ENCODE results near the gene MCM3AP.
A peak's percentile ranks its signal among the peaks of the same experiment; 100 is the strongest.
"Not testable (repeated sequence)": the region's sequence is repeated elsewhere in the genome, so short reads cannot be mapped to it uniquely, and the experiment has no call there.

The MCM3AP gene

GRCh38 chr21:46243325-46243724, 42.1 kb downstream of the MCM3AP start:
- DNase-seq (ENCODE audit: low read depth), result no peak

- not testable (repeated sequence) for DNase-seq (ENCODE audit: low read depth)
Observed at GRCh38 chr21:46241577-46241976, 43.8 kb downstream of the MCM3AP start.

- DNase-seq (ENCODE audit: low read depth), result no peak
Observed at GRCh38 chr21:46239817-46240325, 45.5 kb downstream of the MCM3AP start.

GRCh38 chr21:46237474-46237873, 47.9 kb downstream of the MCM3AP start:
- DNase-seq (ENCODE audit: low read depth), result no peak

GRCh38 chr21:46234436-46234950, 50.9 kb downstream of the MCM3AP start:
- DNase-seq (ENCODE audit: low read depth), result no peak

GRCh38 chr21:46229923-46230260, 55.5 kb downstream of the MCM3AP start:
- DNase-seq (ENCODE audit: low read depth), result no peak

GRCh38 chr21:46229133-46229922, 56.1 kb downstream of the MCM3AP start:
- DNase-seq (ENCODE audit: low read depth), result no peak

- peak; percentile 99 for DNase-seq (ENCODE audit: low read depth)
Observed at GRCh38 chr21:46228345-46229051, 56.9 kb downstream of the MCM3AP start, which contains the start of gene LSS. Gene LSS (minus strand): TSS chr21:46228774. CDS start chr21:46228745, 29 bp downstream.

- no peak for DNase-seq (ENCODE audit: low read depth)
Observed at GRCh38 chr21:46227811-46228344, 57.5 kb downstream of the MCM3AP start.

GRCh38 chr21:46226920-46227599, 58.4 kb downstream of the MCM3AP start:
- DNase-seq (ENCODE audit: low read depth), result peak; percentile 27

GRCh38 chr21:46226146-46226545, 59.3 kb downstream of the MCM3AP start:
- no peak for DNase-seq (ENCODE audit: low read depth)

- DNase-seq (ENCODE audit: low read depth), result not testable (repeated sequence)
Observed at GRCh38 chr21:46223661-46224060, 61.8 kb downstream of the MCM3AP start.

- DNase-seq (ENCODE audit: low read depth), result no peak
Observed at GRCh38 chr21:46223217-46223616, 62.2 kb downstream of the MCM3AP start.

- no peak for DNase-seq (ENCODE audit: low read depth)
Observed at GRCh38 chr21:46222436-46223116, 62.8 kb downstream of the MCM3AP start.

- no peak for DNase-seq (ENCODE audit: low read depth)
Observed at GRCh38 chr21:46221664-46222435, 63.6 kb downstream of the MCM3AP start.

- no peak for DNase-seq (ENCODE audit: low read depth)
Observed at GRCh38 chr21:46220847-46221246, 64.6 kb downstream of the MCM3AP start.

- no peak for DNase-seq (ENCODE audit: low read depth)
Observed at GRCh38 chr21:46220275-46220810, 65.1 kb downstream of the MCM3AP start.

- DNase-seq (ENCODE audit: low read depth), result no peak
Observed at GRCh38 chr21:46219591-46220239, 65.7 kb downstream of the MCM3AP start.

- no peak for DNase-seq (ENCODE audit: low read depth)
Observed at GRCh38 chr21:46218906-46219590, 66.4 kb downstream of the MCM3AP start.

Measured in fibroblast of the conjunctiva (primary cell).